IMR-90 (cell line): ENCODE measurements around the gene CPSF4L. TPM values are rescaled to one million over a fixed set of nuclear protein-coding genes. Genes with fewer than 3 reads are reported as not detected.

Source experiments
- ATAC-seq: fragments of 200-7000 bp; cut with Tn5 transposase; 2 replicates; pipeline ENCODE4 v1.9.1; 2020; ENCODE audit warnings: low read depth, mild to moderate bottlenecking, moderate library complexity
- BruUV-seq: library from RNA; stranded (reverse); fragments of 400-500 nt; replicated peaks from 2 replicates; lab custom pipeline; 2021; lab: Mats Ljungman, UMichigan
- CTCF ChIA-PET: fragments of 300-600 bp; formaldehyde crosslinking; extraction: SDS; loops from one replicate; lab custom pipeline; 2021; ENCODE audit warnings: antibody characterized with exemption; lab: Yijun Ruan, JAX
- POLR2A ChIA-PET: fragments of 300-600 bp; sonication (Branson Sonifier 250); formaldehyde crosslinking; loops from one replicate; lab custom pipeline; 2022; ENCODE audit warnings: antibody characterized with exemption; ENCODE audit not compliant: unreplicated experiment; lab: Charles Lee
- DNase-seq: peaks from one replicate; pipeline ENCODE4 v3.0.0; 2013
- H2AFZ ChIP-seq: replicated peaks from 2 replicates; pipeline ENCODE3; 2013; ENCODE audit warnings: low read length, mild to moderate bottlenecking; ENCODE audit not compliant: poor library complexity
- H2AK5ac ChIP-seq: 2 replicates; pipeline ENCODE4 v1.6.1; 2013; ENCODE audit warnings: low read depth, low read length, inconsistent platforms
- H2AK9ac ChIP-seq: replicated peaks from 2 replicates; pipeline ENCODE3; 2013; ENCODE audit warnings: mild to moderate bottlenecking, low read depth, low read length, moderate library complexity; ENCODE audit not compliant: poor library complexity
- H2BK120ac ChIP-seq: 2 replicates; pipeline ENCODE4 v1.6.1; 2013; ENCODE audit warnings: low read depth, low read length, inconsistent platforms
- H2BK15ac ChIP-seq: 3 replicates; pipeline ENCODE4 v1.6.1; 2013; ENCODE audit warnings: low read depth, low read length, inconsistent platforms
- H2BK20ac ChIP-seq: 2 replicates; pipeline ENCODE4 v1.6.1; 2013; ENCODE audit warnings: low read depth, mild to moderate bottlenecking, inconsistent platforms, low read length, moderate library complexity
- H2BK5ac ChIP-seq: 2 replicates; pipeline ENCODE4 v1.6.1; 2013; ENCODE audit warnings: mild to moderate bottlenecking, low read depth, low read length, inconsistent platforms; ENCODE audit not compliant: poor library complexity, severe bottlenecking
- H3K14ac ChIP-seq: replicated peaks from 2 replicates; pipeline ENCODE4 v1.6.1; 2013; ENCODE audit warnings: low read depth, low read length, inconsistent platforms
- H3K18ac ChIP-seq: 2 replicates; pipeline ENCODE4 v1.6.1; 2013; ENCODE audit warnings: low read depth, low read length, control low read depth
- H3K23ac ChIP-seq: 2 replicates; pipeline ENCODE4 v1.6.1; 2013; ENCODE audit warnings: low read depth, low read length, inconsistent platforms
- H3K27ac ChIP-seq: 2 replicates; pipeline ENCODE4 v1.5.1; 2013; ENCODE audit warnings: mild to moderate bottlenecking, control low read depth, low read length; ENCODE audit not compliant: insufficient read depth
- H3K27me3 ChIP-seq: 2 replicates; pipeline ENCODE4 v1.6.1; 2013; ENCODE audit warnings: low read length; ENCODE audit not compliant: control insufficient read depth, insufficient read depth
- H3K36me3 ChIP-seq: 2 replicates; pipeline ENCODE4 v1.6.1; 2013; ENCODE audit warnings: low read length, mixed read lengths; ENCODE audit not compliant: control insufficient read depth, insufficient read depth
- H3K4ac ChIP-seq: 2 replicates; pipeline ENCODE4 v1.6.1; 2013; ENCODE audit warnings: low read depth, low read length, inconsistent platforms
- H3K4me1 ChIP-seq: 2 replicates; pipeline ENCODE4 v1.6.1; 2013; ENCODE audit warnings: low read length, mixed read lengths; ENCODE audit not compliant: control insufficient read depth, insufficient read depth
- H3K4me2 ChIP-seq: 2 replicates; pipeline ENCODE4 v1.6.1; 2013; ENCODE audit warnings: low read depth, mild to moderate bottlenecking, control low read depth, low read length, moderate library complexity
- H3K4me3 ChIP-seq: 2 replicates; pipeline ENCODE4 v1.5.1; 2013; ENCODE audit warnings: low read depth, mild to moderate bottlenecking, control low read depth, low read length, moderate library complexity; ENCODE audit not compliant: insufficient read depth
- H3K56ac ChIP-seq: 2 replicates; pipeline ENCODE4 v1.6.1; 2013; ENCODE audit warnings: low read length, inconsistent platforms; ENCODE audit not compliant: insufficient read depth; ENCODE audit errors: extremely low read depth
- H3K79me1 ChIP-seq, 2 experiments: 2 replicates each; pipeline ENCODE4 v1.6.1; 2013; ENCODE audit warnings: low read length in 2 of 2, inconsistent platforms in 1 of 2, low read depth in 1 of 2
- H3K9ac ChIP-seq: 2 replicates; pipeline ENCODE4 v1.6.1; 2013; ENCODE audit warnings: low read depth, low read length, control low read depth
- H3K9me1 ChIP-seq: 2 replicates; pipeline ENCODE4 v1.6.1; 2013; ENCODE audit warnings: low read length, inconsistent platforms; ENCODE audit not compliant: insufficient read depth
- H3K9me3 ChIP-seq: 2 replicates; pipeline ENCODE4 v1.6.1; 2013; ENCODE audit warnings: low read length; ENCODE audit not compliant: control insufficient read depth, insufficient read depth
- H4K20me1 ChIP-seq: 2 replicates; pipeline ENCODE4 v1.6.1; 2013; ENCODE audit warnings: low read length, inconsistent platforms; ENCODE audit not compliant: insufficient read depth
- H4K5ac ChIP-seq: 2 replicates; pipeline ENCODE4 v1.6.1; 2013; ENCODE audit warnings: mild to moderate bottlenecking, low read depth, low read length, control low read depth
- H4K8ac ChIP-seq, 2 experiments: 2 replicates each; pipeline ENCODE4 v1.6.1; 2013; ENCODE audit warnings: low read depth in 2 of 2, low read length in 2 of 2, control low read depth in 1 of 2, inconsistent platforms in 1 of 2
- H4K91ac ChIP-seq: 2 replicates; pipeline ENCODE4 v1.6.1; 2013; ENCODE audit warnings: low read depth, low read length, inconsistent platforms; ENCODE audit not compliant: insufficient read depth
- BHLHE40 ChIP-seq: fragments of 150-350 bp; IDR thresholded peaks from 2 replicates; pipeline ENCODE4 v1.6.1; 2016; ENCODE audit warnings: mild to moderate bottlenecking, low read depth, low read length
- CEBPB ChIP-seq: IDR thresholded peaks from 2 replicates; pipeline ENCODE4 v1.6.1; 2012; ENCODE audit warnings: low read depth, low read length, improper control_type of control experiment
- CHD1 ChIP-seq: IDR thresholded peaks from 2 replicates; pipeline ENCODE4 v1.6.1; 2012; ENCODE audit warnings: low read depth, low read length, improper control_type of control experiment
- FOS ChIP-seq: fragments of 150-350 bp; IDR thresholded peaks from 2 replicates; pipeline ENCODE4 v1.6.1; 2016; ENCODE audit warnings: low read depth, low read length
- MAFK ChIP-seq: IDR thresholded peaks from 2 replicates; pipeline ENCODE4 v1.6.1; 2012; ENCODE audit warnings: low read depth, low read length, improper control_type of control experiment
- MXI1 ChIP-seq: IDR thresholded peaks from 2 replicates; pipeline ENCODE4 v1.6.1; 2012; ENCODE audit warnings: low read depth, mild to moderate bottlenecking, low read length, moderate library complexity, borderline replicate concordance
- NFE2L2 ChIP-seq: fragments of 150-350 bp; IDR thresholded peaks from 2 replicates; pipeline ENCODE4 v1.6.1; 2016; ENCODE audit warnings: low read depth, mild to moderate bottlenecking, low read length
- POLR2A ChIP-seq: IDR thresholded peaks from 2 replicates; pipeline ENCODE4 v1.6.1; 2012; ENCODE audit warnings: mild to moderate bottlenecking, low read depth, low read length
- RAD21 ChIP-seq: IDR thresholded peaks from 2 replicates; pipeline ENCODE4 v1.6.1; 2012; ENCODE audit warnings: low read length, improper control_type of control experiment
- RCOR1 ChIP-seq: IDR thresholded peaks from 2 replicates; pipeline ENCODE4 v1.6.1; 2012; ENCODE audit warnings: mild to moderate bottlenecking, low read length, improper control_type of control experiment; ENCODE audit not compliant: insufficient replicate concordance
- RFX5 ChIP-seq: IDR thresholded peaks from 2 replicates; pipeline ENCODE4 v1.8.0; 2012; ENCODE audit warnings: low read depth, mild to moderate bottlenecking, low read length, moderate library complexity
- SMC3 ChIP-seq: fragments of 150-350 bp; IDR thresholded peaks from 2 replicates; pipeline ENCODE4 v1.6.1; 2016; ENCODE audit warnings: low read depth, mild to moderate bottlenecking, antibody characterized with exemption, low read length, moderate library complexity
- WGBS, 2 experiments: methylation state at CpG; one replicate each; pipeline versions ENCODE4 v1.1.5 to v1.1.7; 2013; ENCODE audit warnings: missing lambda C conversion rate in 2 of 2; ENCODE audit not compliant: insufficient read length in 1 of 2; ENCODE audit errors: extremely low coverage in 2 of 2; 5-methylcytosine and 5-hydroxymethylcytosine counted together
- dilution Hi-C: fragments of 300-500 bp; cut with HindIII; formaldehyde crosslinking; loops from one replicate; pipeline ENCODE4 v1.14.3; 2018; ENCODE audit warnings: low sequenced_read_pairs; ENCODE audit not compliant: unreplicated experiment
- in situ Hi-C: fragments of 300-500 bp; cut with MboI; formaldehyde crosslinking; loops from 3 replicates; pipeline ENCODE4 v1.14.3; 2019; ENCODE audit warnings: low sequenced_read_pairs, inconsistent platforms, mixed read lengths
- intact Hi-C: fragments of 100-400 bp; cut with micrococcal nuclease; formaldehyde crosslinking; loops from 2 replicates; pipeline ENCODE4 v1.10.0; 2022
- polyA plus RNA-seq, 3 experiments: library from polyadenylated mRNA; depleted of rRNA; stranded (reverse); fragments of >200 nt; gene quantifications; 2 replicates each; pipeline ENCODE4 v1.2.3, GENCODE V29; 2012; ENCODE audit warnings: low replicate concordance in 1 of 3
- total RNA-seq: library from RNA; depleted of rRNA; stranded (reverse); fragments of >200 nt; gene quantifications from 2 replicates; pipeline ENCODE4 v1.2.3, GENCODE V29; 2012
- TF ChIP-seq, protein P1 (sequence below): fragments of 150-350 bp; IDR thresholded peaks from 2 replicates; pipeline ENCODE4 v1.6.1; 2017; ENCODE audit warnings: mild to moderate bottlenecking, antibody characterized with exemption, low read length, low read depth
- TF ChIP-seq, protein P2 (sequence below): fragments of 150-350 bp; IDR thresholded peaks from 2 replicates; pipeline ENCODE4 v1.6.1; 2016; ENCODE audit warnings: low read depth, mild to moderate bottlenecking, low read length, moderate library complexity, borderline replicate concordance

CPSF4L gene
- total and polyA plus RNA-seq, 2 of the 4 experiments (the other 2 are of a cell fraction) = not detected

DNA sequence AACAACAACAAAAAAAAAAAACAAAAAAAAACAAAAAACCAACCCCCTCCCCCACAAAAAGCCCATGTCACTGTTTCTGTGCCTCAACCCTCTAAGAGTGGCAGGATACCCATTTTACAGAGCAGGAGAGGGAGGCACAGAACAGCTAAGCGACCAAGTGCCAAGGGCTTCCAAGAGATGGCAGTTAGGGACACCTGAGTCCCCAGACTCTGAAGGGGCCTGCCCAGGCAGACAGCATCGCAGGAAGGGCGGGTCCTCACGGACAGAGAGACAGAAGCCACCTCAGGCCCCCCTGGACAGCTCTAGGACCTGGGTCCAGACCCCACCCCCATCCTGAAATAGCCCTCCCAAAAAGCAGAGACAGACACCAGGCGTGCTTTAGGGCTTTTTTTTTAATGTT is 21.6 kb upstream of the CPSF4L start:
- no peak overlapping the region for H3K4me2 ChIP-seq
- H2AFZ ChIP-seq = no peak overlapping the region
- H3K4me1 ChIP-seq = peaks cover 13% of the 10 kb centered on the region; the same call in 1 of the 2 replicates
- no peak overlapping the region for H3K56ac ChIP-seq
- ATAC-seq (no peak), DNase-seq (no peak)
- H2BK5ac ChIP-seq = no peak overlapping the region
- H3K4ac ChIP-seq = no peak overlapping the region
- H2AK5ac ChIP-seq = 0 out of 2 replicates have a peak overlapping the region, but pooled peaks have one; percentile 40
- no peak overlapping the region for H3K14ac ChIP-seq
- no peak overlapping the region for H2BK120ac ChIP-seq
- H3K27me3 ChIP-seq = no peaks in the 10 kb centered on the region
- dilution Hi-C loops (no loop called here), in situ Hi-C loops (no loop called here), intact Hi-C loops (no loop called here)
- no peak overlapping the region for H2BK20ac ChIP-seq
- H4K91ac ChIP-seq = no peak overlapping the region
- H4K20me1 ChIP-seq = peaks cover 44% of the 10 kb centered on the region
- no peak overlapping the region for H2BK15ac ChIP-seq
- CTCF ChIA-PET = no interaction called here
- no peak overlapping the region for H4K8ac ChIP-seq
- H3K9me1 ChIP-seq = peaks cover 5% of the 10 kb centered on the region; the same call in 1 of the 2 replicates
- H3K9me3 ChIP-seq = no peaks in the 10 kb centered on the region
- POLR2A ChIA-PET = no interaction called here
- H3K27ac ChIP-seq = no peak overlapping the region
- H2AK9ac ChIP-seq = no peak overlapping the region
- no TSS peak for BruUV-seq
- peaks cover 21 to 69% of the 10 kb centered on the region in 2 experiments for H3K79me1 ChIP-seq
- H3K36me3 ChIP-seq = peaks cover 39% of the 10 kb centered on the region
- no peak overlapping the region for H4K5ac ChIP-seq
- 100% methylated on average over 1 of the region's 5 CpGs; no CpG with 5 or more reads in 1 of the 2 experiments for whole genome bisulfite sequencing, 2 experiments
- no peak for TF ChIP-seq MXI1
- TF ChIP-seq CEBPB = no peak
- TF ChIP-seq FOS = no peak
- no peak for TF ChIP-seq RFX5
- TF ChIP-seq NFE2L2 = no peak
- TF ChIP-seq RCOR1 = no peak
- no peak for TF ChIP-seq POLR2A
- no peak for TF ChIP-seq SMC3
- TF ChIP-seq RAD21 = no peak
- TF ChIP-seq MAFK = no peak
- TF ChIP-seq CHD1 = no peak
- TF ChIP-seq, protein P1, sequence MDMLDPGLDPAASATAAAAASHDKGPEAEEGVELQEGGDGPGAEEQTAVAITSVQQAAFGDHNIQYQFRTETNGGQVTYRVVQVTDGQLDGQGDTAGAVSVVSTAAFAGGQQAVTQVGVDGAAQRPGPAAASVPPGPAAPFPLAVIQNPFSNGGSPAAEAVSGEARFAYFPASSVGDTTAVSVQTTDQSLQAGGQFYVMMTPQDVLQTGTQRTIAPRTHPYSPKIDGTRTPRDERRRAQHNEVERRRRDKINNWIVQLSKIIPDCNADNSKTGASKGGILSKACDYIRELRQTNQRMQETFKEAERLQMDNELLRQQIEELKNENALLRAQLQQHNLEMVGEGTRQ = no peak
- TF ChIP-seq, protein P2, sequence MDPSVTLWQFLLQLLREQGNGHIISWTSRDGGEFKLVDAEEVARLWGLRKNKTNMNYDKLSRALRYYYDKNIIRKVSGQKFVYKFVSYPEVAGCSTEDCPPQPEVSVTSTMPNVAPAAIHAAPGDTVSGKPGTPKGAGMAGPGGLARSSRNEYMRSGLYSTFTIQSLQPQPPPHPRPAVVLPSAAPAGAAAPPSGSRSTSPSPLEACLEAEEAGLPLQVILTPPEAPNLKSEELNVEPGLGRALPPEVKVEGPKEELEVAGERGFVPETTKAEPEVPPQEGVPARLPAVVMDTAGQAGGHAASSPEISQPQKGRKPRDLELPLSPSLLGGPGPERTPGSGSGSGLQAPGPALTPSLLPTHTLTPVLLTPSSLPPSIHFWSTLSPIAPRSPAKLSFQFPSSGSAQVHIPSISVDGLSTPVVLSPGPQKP = no peak
- TF ChIP-seq BHLHE40 = no peak
- H3K18ac ChIP-seq = no peak overlapping the region
- no peak overlapping the region for H3K23ac ChIP-seq
- H3K4me3 ChIP-seq = no peak overlapping the region
- no peak overlapping the region for H3K9ac ChIP-seq
